OCI-LY1 (cell line): Measurements from ENCODE around the gene LUZP1.

Source experiments
- H2AFZ ChIP-seq: fragments of 200-600 bp; sonication (generic), shearing (Covaris generic); 2 replicates; pipeline ENCODE4 v1.6.0; 2014; ENCODE audit warnings: antibody characterized with exemption, mild to moderate bottlenecking, low read length
- H3F3A ChIP-seq: fragments of 200-600 bp; sonication (generic), shearing (Covaris generic); 2 replicates; pipeline ENCODE4 v1.6.0; 2014; ENCODE audit warnings: mild to moderate bottlenecking, antibody characterized with exemption, low read length, moderate library complexity; ENCODE audit not compliant: insufficient read depth
- H3K27ac ChIP-seq: fragments of 200-600 bp; sonication (generic); 2 replicates; pipeline ENCODE4 v1.5.1; 2014; ENCODE audit warnings: low read length, mixed run types, mild to moderate bottlenecking, low read depth; ENCODE audit not compliant: poor library complexity, severe bottlenecking
- H3K27me3 ChIP-seq: fragments of 200-600 bp; sonication (generic); 2 replicates; pipeline ENCODE4 v1.6.0; 2014; ENCODE audit warnings: antibody characterized with exemption, mild to moderate bottlenecking, low read length, moderate library complexity; ENCODE audit not compliant: insufficient read depth
- H3K36me3 ChIP-seq: fragments of 200-600 bp; sonication (generic); 2 replicates; pipeline ENCODE4 v1.6.1; 2014; ENCODE audit warnings: mild to moderate bottlenecking, antibody characterized with exemption, low read length, moderate library complexity, mixed read lengths; ENCODE audit not compliant: insufficient read depth
- H3K4me1 ChIP-seq: fragments of 200-600 bp; sonication (generic); 2 replicates; pipeline ENCODE4 v1.5.1; 2014; ENCODE audit warnings: mild to moderate bottlenecking, low read length, moderate library complexity; ENCODE audit not compliant: insufficient read depth, severe bottlenecking
- H3K4me2 ChIP-seq: fragments of 200-600 bp; sonication (generic), shearing (Covaris generic); 2 replicates; pipeline ENCODE4 v1.6.1; 2014; ENCODE audit warnings: low read length
- H3K4me3 ChIP-seq: fragments of 200-600 bp; sonication (generic); 2 replicates; pipeline ENCODE4 v1.5.1; 2014; ENCODE audit warnings: low read length, low read depth, mild to moderate bottlenecking, mixed read lengths; ENCODE audit not compliant: poor library complexity, severe bottlenecking
- H3K79me2 ChIP-seq: fragments of 200-600 bp; shearing (Covaris generic); 2 replicates; pipeline ENCODE4 v1.6.1; 2016; ENCODE audit warnings: mixed run types, low read length, mixed read lengths; ENCODE audit not compliant: insufficient read depth
- H3K9ac ChIP-seq: fragments of 200-600 bp; sonication (generic), shearing (Covaris generic); 2 replicates; pipeline ENCODE4 v1.6.1; 2014; ENCODE audit warnings: mild to moderate bottlenecking, low read length, mixed read lengths
- H3K9me2 ChIP-seq: fragments of 200-600 bp; sonication (generic), shearing (Covaris generic); 2 replicates; pipeline ENCODE4 v1.6.1; 2014; ENCODE audit warnings: low read depth, mild to moderate bottlenecking, low read length, mixed read lengths
- H3K9me3 ChIP-seq: fragments of 200-600 bp; shearing (Covaris generic); 2 replicates; pipeline ENCODE4 v1.6.1; 2014; ENCODE audit warnings: low read length, mixed read lengths
- H4K20me1 ChIP-seq: fragments of 200-600 bp; sonication (generic), shearing (Covaris generic); 2 replicates; pipeline ENCODE4 v1.6.0; 2016; ENCODE audit warnings: mild to moderate bottlenecking, low read length; ENCODE audit not compliant: insufficient read depth
- CTCF ChIP-seq: fragments of 200-600 bp; sonication (generic), shearing (Covaris generic); IDR thresholded peaks from 2 replicates; pipeline ENCODE4 v1.5.1; 2017; ENCODE audit warnings: mild to moderate bottlenecking, antibody characterized with exemption, low read length, moderate library complexity, mixed read lengths
- EZH2 ChIP-seq: fragments of 200-600 bp; sonication (generic), shearing (Covaris generic); IDR thresholded peaks from 2 replicates; pipeline ENCODE4 v1.8.0; 2017; ENCODE audit warnings: borderline replicate concordance, mixed run types, mild to moderate bottlenecking, antibody characterized with exemption, low read length, moderate library complexity, mixed read lengths

LUZP1 gene

GRCh38 chr1:23178414-23178813 is 9.8 kb upstream of the LUZP1 start:
- Histone ChIP-seq H2AFZ (no peak overlapping the region), H3K9ac (no peak overlapping the region), H3K9me2 (no peaks in the 10 kb centered on the region), H3F3A (no peaks in the 10 kb centered on the region), H4K20me1 (no peaks in the 10 kb centered on the region), H3K27me3 (peaks cover 3% of the 10 kb centered on the region; the same call in 1 of the 2 replicates), H3K27ac (no peak overlapping the region), H3K4me2 (no peak overlapping the region), H3K4me3 (no peak overlapping the region), H3K9me3 (no peaks in the 10 kb centered on the region), H3K36me3 (no peaks in the 10 kb centered on the region), H3K79me2 (no peaks in the 10 kb centered on the region), H3K4me1 (peaks cover 11% of the 10 kb centered on the region)
- TF ChIP-seq CTCF (no peak), EZH2 (no peak)

- Histone ChIP-seq H4K20me1 (no peaks in the 10 kb centered on the region), H3K4me1 (peaks cover 11% of the 10 kb centered on the region), H2AFZ (no peak overlapping the region), H3K36me3 (no peaks in the 10 kb centered on the region), H3K9me3 (no peaks in the 10 kb centered on the region), H3K4me3 (peak overlapping the region; percentile 48), H3K4me2 (peak overlapping the region; percentile 65), H3K9ac (no peak overlapping the region; the same call in 1 of the 2 replicates), H3F3A (no peaks in the 10 kb centered on the region), H3K27ac (no peak overlapping the region), H3K79me2 (no peaks in the 10 kb centered on the region), H3K9me2 (no peaks in the 10 kb centered on the region), H3K27me3 (peaks cover 3% of the 10 kb centered on the region; the same call in 1 of the 2 replicates)
- no peak for TF ChIP-seq CTCF
These were observed 9.1 kb upstream of the LUZP1 start for GRCh38 chr1:23177438-23178380.

GRCh38 chr1:23177031-23177430 is 8.4 kb upstream of the LUZP1 start:
- no peaks in the 10 kb centered on the region for H3K79me2 ChIP-seq
- no peaks in the 10 kb centered on the region for H3K36me3 ChIP-seq
- no peak overlapping the region for H2AFZ ChIP-seq
- H3K27me3 ChIP-seq, result peaks cover 3% of the 10 kb centered on the region; the same call in 1 of the 2 replicates
- no peaks in the 10 kb centered on the region for H3K9me3 ChIP-seq
- peaks cover 11% of the 10 kb centered on the region for H3K4me1 ChIP-seq
- H4K20me1 ChIP-seq, result no peaks in the 10 kb centered on the region
- no peak overlapping the region for H3K27ac ChIP-seq
- TF ChIP-seq EZH2, result no peak
- TF ChIP-seq CTCF, result no peak
- no peaks in the 10 kb centered on the region for H3F3A ChIP-seq
- H3K4me2 ChIP-seq, result peak overlapping the region; percentile 65
- peak overlapping the region; percentile 48 for H3K4me3 ChIP-seq
- H3K9me2 ChIP-seq, result no peaks in the 10 kb centered on the region
- no peak overlapping the region for H3K9ac ChIP-seq
